Measurements from ENCODE around the gene SORCS2. TPM values are rescaled to one million over a fixed set of nuclear protein-coding genes. Genes with fewer than 3 reads are reported as not detected.

SORCS2 gene
- total RNA-seq, 1 donor from 2014 or later, result 5.2 TPM

DNA sequence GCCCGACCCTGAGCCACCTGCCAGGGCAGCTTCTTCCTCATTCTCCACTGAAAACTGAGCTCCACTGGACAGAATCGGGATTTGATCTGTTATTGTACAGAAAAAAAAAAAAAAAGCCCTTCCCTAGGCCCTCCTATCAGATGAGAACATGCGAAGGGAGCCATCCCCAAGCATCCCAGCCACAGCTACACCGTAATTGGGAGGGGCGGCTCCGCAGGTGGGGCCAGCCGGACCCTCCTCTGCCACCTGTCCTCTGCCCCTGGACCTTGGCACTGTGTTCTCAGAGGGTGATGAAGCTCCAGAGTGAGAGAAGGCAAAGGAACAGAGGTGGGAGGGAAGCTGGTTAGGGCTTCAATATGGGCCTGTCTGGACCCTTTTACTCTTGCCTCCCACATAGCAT lies 482.4 kb downstream of the SORCS2 start:
- H3K4me1 ChIP-seq, result no peaks in the 10 kb centered on the region
- no peak overlapping the region for H3K4me3 ChIP-seq
- H3K36me3 ChIP-seq, result no peaks in the 10 kb centered on the region
- Mint-ChIP-seq H3K4me1 (peaks cover 13% of the 10 kb centered on the region), H3K27me3 (ENCODE audit: insufficient read depth, low read depth) (peaks cover 8% of the 10 kb centered on the region), H3K36me3 (no peaks in the 10 kb centered on the region), H3K4me3 (no peak overlapping the region), H3K9me3 (no peaks in the 10 kb centered on the region), H3K27ac (no peak overlapping the region)
- peaks cover 5% of the 10 kb centered on the region for H3K9me3 ChIP-seq (ENCODE audit: low read depth)
- H3K9ac ChIP-seq, result no peak overlapping the region
- TF ChIP-seq, protein P1, sequence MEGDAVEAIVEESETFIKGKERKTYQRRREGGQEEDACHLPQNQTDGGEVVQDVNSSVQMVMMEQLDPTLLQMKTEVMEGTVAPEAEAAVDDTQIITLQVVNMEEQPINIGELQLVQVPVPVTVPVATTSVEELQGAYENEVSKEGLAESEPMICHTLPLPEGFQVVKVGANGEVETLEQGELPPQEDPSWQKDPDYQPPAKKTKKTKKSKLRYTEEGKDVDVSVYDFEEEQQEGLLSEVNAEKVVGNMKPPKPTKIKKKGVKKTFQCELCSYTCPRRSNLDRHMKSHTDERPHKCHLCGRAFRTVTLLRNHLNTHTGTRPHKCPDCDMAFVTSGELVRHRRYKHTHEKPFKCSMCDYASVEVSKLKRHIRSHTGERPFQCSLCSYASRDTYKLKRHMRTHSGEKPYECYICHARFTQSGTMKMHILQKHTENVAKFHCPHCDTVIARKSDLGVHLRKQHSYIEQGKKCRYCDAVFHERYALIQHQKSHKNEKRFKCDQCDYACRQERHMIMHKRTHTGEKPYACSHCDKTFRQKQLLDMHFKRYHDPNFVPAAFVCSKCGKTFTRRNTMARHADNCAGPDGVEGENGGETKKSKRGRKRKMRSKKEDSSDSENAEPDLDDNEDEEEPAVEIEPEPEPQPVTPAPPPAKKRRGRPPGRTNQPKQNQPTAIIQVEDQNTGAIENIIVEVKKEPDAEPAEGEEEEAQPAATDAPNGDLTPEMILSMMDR (IDR thresholded peaks at IDR 0.05), result no peak
- TF ChIP-seq EZH2 (IDR thresholded peaks at IDR 0.05), result no peak
- no peak for TF ChIP-seq EZH2phosphoT487 (IDR thresholded peaks at IDR 0.05)
- H3K4me2 ChIP-seq, result no peak overlapping the region
- no peak overlapping the region for H2AFZ ChIP-seq (replicated peaks)
- no peak for DNase-seq (ENCODE audit: low spot score)
- H3K27me3 ChIP-seq, result no peaks in the 10 kb centered on the region
- H4K20me1 ChIP-seq (ENCODE audit: low read depth), result no peaks in the 10 kb centered on the region
- no peak overlapping the region for H3K27ac ChIP-seq
- H3F3A ChIP-seq (ENCODE audit: low read depth), result no peaks in the 10 kb centered on the region
- no peaks in the 10 kb centered on the region for H3K79me2 ChIP-seq (ENCODE audit: low read depth)

DNA sequence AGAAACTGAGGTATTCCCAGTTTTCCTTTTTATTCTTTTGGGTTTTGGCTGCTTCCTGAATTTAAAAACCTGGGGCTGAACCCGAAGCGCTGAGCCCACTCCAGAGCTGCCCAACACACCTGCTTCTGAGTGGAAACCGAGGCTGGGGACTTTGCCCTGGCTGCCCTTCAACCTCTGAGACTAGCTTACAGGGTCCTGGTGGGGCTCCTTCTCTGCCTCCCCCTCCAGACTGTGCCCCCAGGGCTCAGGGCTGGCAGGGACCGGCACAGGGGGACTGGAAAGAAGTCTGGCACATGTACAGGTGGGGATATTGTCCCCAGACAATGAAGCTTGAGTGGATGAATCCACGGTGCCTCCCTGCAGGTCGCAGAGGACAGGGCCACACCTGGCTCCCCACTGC lies 482.8 kb downstream of the SORCS2 start:
- Histone ChIP-seq H3K27me3 (no peaks in the 10 kb centered on the region), H2AFZ (replicated peaks) (no peak overlapping the region), H3K9ac (no peak overlapping the region), H3K79me2 (ENCODE audit: low read depth) (no peaks in the 10 kb centered on the region), H4K20me1 (ENCODE audit: low read depth) (no peaks in the 10 kb centered on the region), H3K4me1 (no peaks in the 10 kb centered on the region), H3F3A (ENCODE audit: low read depth) (no peaks in the 10 kb centered on the region), H3K4me2 (no peak overlapping the region), H3K9me3 (ENCODE audit: low read depth) (peaks cover 5% of the 10 kb centered on the region), H3K27ac (no peak overlapping the region), H3K4me3 (no peak overlapping the region), H3K36me3 (no peaks in the 10 kb centered on the region)
- H3K27ac Mint-ChIP-seq, result no peak overlapping the region
- peaks cover 13% of the 10 kb centered on the region for H3K4me1 Mint-ChIP-seq
- DNase-seq (ENCODE audit: low spot score), result no peak
- H3K36me3 Mint-ChIP-seq, result no peaks in the 10 kb centered on the region
- no peak overlapping the region for H3K4me3 Mint-ChIP-seq
- TF ChIP-seq, protein P1 (IDR thresholded peaks at IDR 0.05), result no peak
- TF ChIP-seq EZH2 (IDR thresholded peaks at IDR 0.05), result no peak
- no peak for TF ChIP-seq EZH2phosphoT487 (IDR thresholded peaks at IDR 0.05)
- H3K9me3 Mint-ChIP-seq, result no peaks in the 10 kb centered on the region
- H3K27me3 Mint-ChIP-seq (ENCODE audit: insufficient read depth, low read depth), result peaks cover 8% of the 10 kb centered on the region

DNA sequence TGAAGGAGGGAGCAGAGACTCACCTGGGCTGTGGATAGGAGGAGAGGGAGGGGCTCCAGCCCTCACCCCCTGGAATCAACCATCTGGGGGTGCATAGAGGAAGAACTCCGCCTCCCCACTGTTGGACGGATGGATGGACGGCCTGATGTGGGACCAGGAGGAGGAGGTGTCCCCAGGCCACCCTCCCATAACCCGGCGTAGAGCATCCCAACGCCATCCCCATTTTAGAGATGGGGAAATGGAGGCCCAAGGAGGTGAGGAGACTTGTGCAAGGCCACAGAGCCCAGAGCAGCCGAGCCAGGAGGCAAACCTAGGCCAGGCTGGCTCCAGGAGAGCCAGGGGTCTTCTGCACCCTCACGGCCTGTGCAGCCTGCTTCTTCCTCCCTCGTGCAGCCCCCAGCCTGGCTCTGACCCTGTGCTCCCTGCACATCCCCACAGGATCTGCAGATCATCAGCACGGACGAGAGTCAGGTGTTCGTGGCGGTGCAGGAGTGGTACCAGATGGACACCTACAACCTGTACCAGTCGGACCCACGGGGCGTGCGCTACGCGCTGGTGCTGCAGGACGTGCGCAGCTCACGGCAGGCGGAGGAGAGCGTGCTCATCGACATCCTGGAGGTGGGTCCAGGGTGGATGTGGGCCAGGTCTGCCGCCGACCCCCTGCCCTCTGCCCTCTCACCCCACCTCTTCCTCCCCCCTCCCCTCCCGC lies 483.4 kb downstream of the SORCS2 start:
- H3K36me3 ChIP-seq, result no peaks in the 10 kb centered on the region
- H3K9me3 ChIP-seq (ENCODE audit: low read depth), result peaks cover 5% of the 10 kb centered on the region
- H4K20me1 ChIP-seq (ENCODE audit: low read depth), result no peaks in the 10 kb centered on the region
- H3K27me3 ChIP-seq, result no peaks in the 10 kb centered on the region
- Mint-ChIP-seq H3K27ac (peak overlapping the region; percentile 76), H3K27me3 (ENCODE audit: insufficient read depth, low read depth) (peaks cover 8% of the 10 kb centered on the region), H3K4me3 (no peak overlapping the region), H3K36me3 (no peaks in the 10 kb centered on the region), H3K9me3 (peaks cover under 1% of the 10 kb centered on the region), H3K4me1 (peaks cover 13% of the 10 kb centered on the region)
- TF ChIP-seq EZH2phosphoT487 (IDR thresholded peaks at IDR 0.05) (no peak), EZH2 (IDR thresholded peaks at IDR 0.05) (no peak)
- TF ChIP-seq, protein P1 (IDR thresholded peaks at IDR 0.05), result no peak
- H3K9ac ChIP-seq, result no peak overlapping the region
- H2AFZ ChIP-seq (replicated peaks), result no peak overlapping the region
- no peak for DNase-seq (ENCODE audit: low spot score)
- no peak overlapping the region for H3K4me2 ChIP-seq
- H3F3A ChIP-seq (ENCODE audit: low read depth), result no peaks in the 10 kb centered on the region
- no peak overlapping the region for H3K4me3 ChIP-seq
- no peaks in the 10 kb centered on the region for H3K79me2 ChIP-seq (ENCODE audit: low read depth)
- no peak overlapping the region for H3K27ac ChIP-seq
- H3K4me1 ChIP-seq, result no peaks in the 10 kb centered on the region

All from neural progenitor cell (in vitro differentiated cells).